GM21367 (cell line): ENCODE data around the gene SMIM10L2A.
"Not testable (repeated sequence)": the region's sequence is repeated elsewhere in the genome, so short reads cannot be mapped to it uniquely, and the experiment has no call there.

Experiments
- ATAC-seq: cut with Tn5 transposase; IDR thresholded peaks from one replicate; pipeline ENCODE4 v1.9.1; 2021; ENCODE audit not compliant: unreplicated experiment

SMIM10L2A gene

GRCh38 chrX:135449637-135450550 is 28.1 kb downstream of the SMIM10L2A start:
- no peak for ATAC-seq

DNA sequence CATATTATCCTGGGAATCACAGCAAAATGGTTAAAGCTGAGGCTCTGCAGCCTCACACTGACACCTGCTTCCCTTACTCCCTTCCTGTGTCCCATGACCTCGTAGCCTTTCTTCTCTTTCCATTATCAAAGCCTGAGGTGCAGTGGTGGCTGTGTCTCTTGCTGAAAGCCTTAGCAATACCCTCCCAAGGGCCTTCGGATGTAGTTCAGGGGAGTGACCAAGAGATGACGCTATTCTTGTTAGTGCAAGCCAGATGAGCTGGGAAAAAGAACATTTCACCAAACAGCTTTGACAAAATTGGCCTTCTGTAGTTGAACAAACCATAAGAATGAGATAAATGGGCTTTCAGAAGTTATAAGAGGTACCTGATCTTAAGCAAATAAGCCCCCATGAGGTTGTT is 31.6 kb downstream of the SMIM10L2A start:
- ATAC-seq: no peak

DNA sequence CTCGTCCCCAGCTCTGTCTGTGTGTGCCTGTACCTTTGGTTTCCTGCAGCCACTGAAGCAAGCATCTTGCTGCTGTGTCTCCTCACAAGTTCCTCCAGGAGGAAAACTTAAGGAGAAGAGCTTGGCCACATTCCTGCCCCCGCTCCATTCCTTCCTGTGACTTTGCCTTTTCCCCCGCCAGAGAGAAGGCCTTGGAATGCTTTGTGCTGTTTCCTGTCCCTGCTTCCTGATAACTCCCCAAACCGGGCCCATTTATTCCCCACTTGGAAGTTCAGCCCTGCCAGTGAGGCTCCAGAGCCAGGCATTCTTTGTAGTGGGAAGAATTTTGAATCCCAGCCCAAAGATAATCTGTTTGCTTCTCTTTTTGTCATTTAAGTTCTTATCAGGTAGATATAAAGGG is 33.1 kb downstream of the SMIM10L2A start:
- ATAC-seq: no peak

GRCh38 chrX:135461756-135462155 is 40.0 kb downstream of the SMIM10L2A start:
- ATAC-seq: not testable (repeated sequence)

- no peak for ATAC-seq
Measured at GRCh38 chrX:135463937-135464336, 42.2 kb downstream of the SMIM10L2A start.

DNA sequence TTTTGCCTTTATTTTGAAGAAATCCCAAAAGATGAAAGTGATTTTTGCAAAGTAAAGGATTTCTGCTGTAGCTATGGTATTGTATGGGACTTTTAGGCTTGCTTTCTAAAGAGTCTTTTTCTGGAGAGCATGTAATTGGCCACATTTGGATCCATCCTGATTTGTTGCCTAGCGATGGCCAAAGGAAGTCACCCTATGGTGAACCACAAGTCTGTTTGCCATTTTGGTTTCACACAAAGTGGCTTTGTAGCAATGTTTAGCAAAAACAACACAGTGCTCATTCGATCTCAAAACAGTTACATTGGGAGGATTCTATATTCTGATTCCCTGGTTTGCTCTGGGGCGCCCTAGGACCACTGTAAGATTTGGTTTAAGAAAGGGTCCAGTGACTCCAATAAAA is 54.6 kb downstream of the SMIM10L2A start:
- no peak for ATAC-seq

GRCh38 chrX:135477576-135477975 is 55.8 kb downstream of the SMIM10L2A start:
- ATAC-seq: no peak
